K562 treated with DMSO at 1 percent for 12 hours (cell line): ENCODE measurements around the gene ADGRG7. TPM values are rescaled to one million over a fixed set of nuclear protein-coding genes. Genes with fewer than 3 reads are reported as not detected.

ENCODE experiments used
- total RNA-seq: library from RNA; unstranded; fragments of 300-600 nt; gene quantifications from 2 replicates; pipeline ENCODE4 v1.2.3, GENCODE V29; 2022; ENCODE audit not compliant: insufficient read depth

The ADGRG7 gene
- total RNA-seq: not detected in 2 replicates

DNA sequence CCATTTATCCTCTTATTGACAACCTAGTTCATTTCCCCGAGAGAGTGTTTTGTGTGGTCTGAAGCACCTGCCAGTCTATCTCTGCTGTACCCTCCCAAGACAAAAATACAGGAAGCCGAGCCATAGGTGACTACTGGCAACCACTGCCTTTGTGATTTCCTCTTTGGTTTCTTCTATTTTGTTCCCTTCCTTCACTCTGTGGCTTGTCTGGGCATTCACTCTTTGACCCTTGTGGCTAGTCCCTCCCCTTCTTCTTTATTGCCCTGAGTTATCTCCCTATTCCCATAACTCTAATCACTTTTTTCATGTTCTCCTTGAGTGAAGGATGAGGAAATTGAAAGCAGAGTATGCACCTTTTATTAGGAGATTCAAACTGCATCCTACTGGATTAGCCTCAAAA is at the start of gene ADGRG7:
Gene ADGRG7 (plus strand): TSS at position 297 of the 400 bp plus-strand sequence. CDS start 256 bp downstream, outside the sequence.

DNA sequence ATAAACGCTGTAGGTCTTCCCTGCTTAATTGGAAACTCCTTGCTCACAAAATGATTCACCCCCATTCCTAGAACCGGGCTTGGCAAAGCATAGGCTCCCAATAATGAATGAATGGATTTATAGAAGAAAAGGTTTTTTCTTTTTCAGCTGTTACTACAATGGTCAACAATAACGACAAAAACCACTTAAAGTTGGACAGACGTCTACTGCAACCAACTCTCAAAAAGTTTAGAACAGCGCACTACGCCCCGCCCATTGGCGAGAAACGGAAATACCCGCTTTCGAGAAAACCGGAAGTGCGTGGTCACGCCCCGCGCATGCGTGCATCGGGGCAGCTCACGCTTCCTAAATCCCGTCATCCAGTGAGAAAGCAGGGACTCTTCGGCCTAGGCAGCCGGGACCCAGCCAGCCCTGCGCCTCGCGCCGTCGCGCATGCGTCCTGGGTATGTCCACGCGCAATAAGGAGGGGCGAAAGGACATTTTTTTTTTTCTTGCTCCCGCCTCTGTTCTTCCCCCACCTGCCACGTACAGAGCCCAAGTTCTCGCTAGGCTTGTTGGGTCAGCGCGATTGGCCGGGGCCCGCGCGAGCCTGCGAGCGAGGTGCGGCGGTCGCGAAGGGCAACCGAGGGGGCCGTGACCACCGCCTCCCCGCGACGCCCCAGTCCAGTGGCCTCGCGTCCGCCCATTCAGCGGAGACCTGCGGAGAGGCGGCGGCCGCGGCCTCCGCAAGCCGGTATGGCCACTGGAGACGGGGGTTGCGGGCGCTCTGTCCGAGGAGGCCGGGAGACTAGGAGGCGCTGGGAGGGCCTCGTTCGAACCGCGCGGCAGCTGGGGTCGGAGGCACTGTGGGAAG is 99.8 kb downstream of the ADGRG7 start, which contains the start of gene TFG:
Gene TFG (plus strand): TSS at position 506 of the 853 bp plus-strand sequence. CDS start 4,192 bp downstream, outside the sequence.

Other genes with a start within 250 kb of the ADGRG7 start
- gene TOMM70, start 208.5 kb upstream of the ADGRG7 start, total RNA-seq: 10.2 and 27.8 TPM in 2 replicates
- gene LNP1, start 208.1 kb upstream of the ADGRG7 start, total RNA-seq: 1.2 and 5.6 TPM in 2 replicates
- 2.9 and 3.0 TPM in 2 replicates for gene TMEM45A, start 117.0 kb upstream of the ADGRG7 start, total RNA-seq
- 37.1 and 84.4 TPM in 2 replicates for gene TFG, start 99.9 kb downstream of the ADGRG7 start, total RNA-seq